Liver (tissue), 9 donors: Measurements from ENCODE around the gene PTPRN2. TPM values are rescaled to one million over a fixed set of nuclear protein-coding genes. Genes with fewer than 3 reads are reported as not detected.

Experiments
- DNase-seq: peaks from one replicate; pipeline ENCODE4 v3.0.0-alpha.2; 2017; ENCODE audit warnings: low spot score
- H3K27ac ChIP-seq, 2 donors: one replicate each; pipeline ENCODE4 v1.7.0; 2013; ENCODE audit warnings: inconsistent platforms in 2 of 2, low read length in 2 of 2, control low read depth in 1 of 2, low read depth in 1 of 2, mild to moderate bottlenecking in 1 of 2
- H3K27me3 ChIP-seq, 4 donors: one replicate each; pipeline versions ENCODE4 v1.6.1 to v1.7.0; 2013; ENCODE audit warnings: low read length in 3 of 4, inconsistent platforms in 1 of 4, mild to moderate bottlenecking in 1 of 4, moderate library complexity in 1 of 4; ENCODE audit not compliant: control insufficient read depth in 4 of 4, insufficient read depth in 4 of 4
- H3K36me3 ChIP-seq, 4 donors: one replicate each; pipeline versions ENCODE4 v1.6.1 to v1.7.0; 2013; ENCODE audit warnings: low read length in 3 of 4, mild to moderate bottlenecking in 3 of 4, low read depth in 1 of 4, moderate library complexity in 1 of 4; ENCODE audit not compliant: control insufficient read depth in 4 of 4, insufficient read depth in 3 of 4
- H3K4me1 ChIP-seq, 4 donors: one replicate each; pipeline versions ENCODE4 v1.6.1 to v1.7.0; 2013; ENCODE audit warnings: low read length in 3 of 4, mild to moderate bottlenecking in 3 of 4, moderate library complexity in 1 of 4; ENCODE audit not compliant: control insufficient read depth in 4 of 4, insufficient read depth in 4 of 4
- H3K4me3 ChIP-seq, 3 donors: one replicate each; pipeline versions ENCODE4 v1.6.1 to v1.7.0; 2013; ENCODE audit warnings: low read length in 3 of 3, control low read depth in 1 of 3, low read depth in 1 of 3, mild to moderate bottlenecking in 1 of 3
- H3K9ac ChIP-seq, 2 donors: one replicate each; pipeline ENCODE4 v1.7.0; 2013; ENCODE audit warnings: low read length in 2 of 2, mild to moderate bottlenecking in 2 of 2, moderate library complexity in 2 of 2, control low read depth in 1 of 2, low read depth in 1 of 2
- H3K9me3 ChIP-seq, 4 donors: one replicate each; pipeline versions ENCODE4 v1.6.1 to v1.7.0; 2013; ENCODE audit warnings: low read length in 3 of 4; ENCODE audit not compliant: control insufficient read depth in 4 of 4
- EGR1 ChIP-seq, 2 donors: IDR thresholded peaks; 2 replicates each; pipeline ENCODE4 v1.6.1; 2016 to 2018; ENCODE audit warnings: antibody characterized with exemption in 2 of 2, low read depth in 2 of 2
- FOXA1 ChIP-seq: IDR thresholded peaks from 2 replicates; pipeline ENCODE4 v1.6.1; 2016; ENCODE audit warnings: antibody characterized with exemption
- FOXA2 ChIP-seq: IDR thresholded peaks from 2 replicates; pipeline ENCODE4 v1.6.1; 2016; ENCODE audit warnings: antibody characterized with exemption
- GABPA ChIP-seq, 2 donors: IDR thresholded peaks in 1 of 2; conservative IDR thresholded peaks in 1 of 2; 2 replicates each; pipeline ENCODE4 v1.6.1; 2016; ENCODE audit warnings: antibody characterized with exemption in 2 of 2, mild to moderate bottlenecking in 1 of 2, moderate library complexity in 1 of 2
- HNF4A ChIP-seq, 2 donors: conservative IDR thresholded peaks; 2 replicates each; pipeline ENCODE4 v1.6.1; 2016; ENCODE audit warnings: antibody characterized with exemption in 2 of 2, mild to moderate bottlenecking in 2 of 2
- HNF4G ChIP-seq: IDR thresholded peaks from 2 replicates; pipeline ENCODE4 v1.6.1; 2016; ENCODE audit warnings: antibody characterized with exemption
- JUND ChIP-seq, 2 donors: IDR thresholded peaks; 2 replicates each; pipeline ENCODE4 v1.6.1; 2016; ENCODE audit warnings: antibody characterized with exemption in 2 of 2
- NR2F2 ChIP-seq: IDR thresholded peaks from 2 replicates; pipeline ENCODE4 v1.6.1; 2016; ENCODE audit warnings: antibody characterized with exemption
- RAD21 ChIP-seq, 2 donors: IDR thresholded peaks; 2 replicates each; pipeline ENCODE4 v1.6.1; 2016; ENCODE audit warnings: antibody characterized with exemption in 2 of 2, mild to moderate bottlenecking in 2 of 2
- SP1 ChIP-seq: IDR thresholded peaks from 2 replicates; pipeline ENCODE4 v1.6.1; 2018; ENCODE audit warnings: antibody characterized with exemption, mild to moderate bottlenecking
- TAF1 ChIP-seq: conservative IDR thresholded peaks from 2 replicates; pipeline ENCODE4 v1.6.1; 2016; ENCODE audit warnings: antibody characterized with exemption, mild to moderate bottlenecking
- YY1 ChIP-seq: IDR thresholded peaks from 2 replicates; pipeline ENCODE4 v1.6.1; 2016; ENCODE audit warnings: antibody characterized with exemption, mild to moderate bottlenecking
- WGBS: extraction: QIAGEN DNeasy Blood & Tissue Kit; methylation state at CpG from one replicate; pipeline ENCODE4 v1.1.7; 2013; 5-methylcytosine and 5-hydroxymethylcytosine counted together
- polyA plus RNA-seq, 2 donors: library from polyadenylated mRNA; stranded (reverse) in 1 of 2; unstranded in 1 of 2; fragments of 200-250 nt in 1 of 2; fragments of >200 nt in 1 of 2; fragmentation: Nextera tagmentation in 1 of 2; extraction: Ambion mirVana in 1 of 2; gene quantifications; one replicate each; pipeline versions ENCODE4 v1.2.1 to v1.2.3, GENCODE V29; 2013 to 2015
- total RNA-seq, 2 donors: library from RNA; depleted of rRNA; stranded (reverse); fragments of >200 nt; gene quantifications; one replicate each; pipeline ENCODE4 v1.2.3, GENCODE V29; 2014
- TF ChIP-seq, protein P1 (sequence below): IDR thresholded peaks from 2 replicates; pipeline ENCODE4 v1.6.1; 2016; ENCODE audit warnings: antibody characterized with exemption
- TF ChIP-seq, protein P2 (sequence below): IDR thresholded peaks from 2 replicates; pipeline ENCODE4 v1.6.1; 2016; ENCODE audit warnings: antibody characterized with exemption
- TF ChIP-seq, protein P3 (sequence below): IDR thresholded peaks from 2 replicates; pipeline ENCODE4 v1.6.1; 2016; ENCODE audit warnings: antibody characterized with exemption, mild to moderate bottlenecking
- TF ChIP-seq, protein P4 (sequence below): fragments of 150-350 bp; IDR thresholded peaks from 2 replicates; pipeline ENCODE4 v1.5.1; 2017; ENCODE audit warnings: improper control_type of control experiment, low read depth, low read length; ENCODE audit not compliant: missing input control
- TF ChIP-seq, protein P5 (sequence below): IDR thresholded peaks from 2 replicates; pipeline ENCODE4 v1.6.1; 2016; ENCODE audit warnings: antibody characterized with exemption
- donor health status: healthy.
- donor health status: healthy.
- donor health status: healthy.
- donor health status: healthy.
- donor health status: healthy.

Gene PTPRN2
- total and polyA plus RNA-seq, 4 donors, result 0.75 to 1.9 (median 1.1) TPM

GRCh38 chr7:157661611-157661975 is 926.0 kb downstream of the PTPRN2 start:
- Histone ChIP-seq H3K27me3 (no peaks in the 10 kb centered on the region), H3K36me3 (no peaks in the 10 kb centered on the region), H3K4me3 (no peak overlapping the region), H3K27ac (no peak overlapping the region), H3K9me3 (no peaks in the 10 kb centered on the region), H3K4me1 (no peaks in the 10 kb centered on the region), H3K9ac (no peak overlapping the region)
- TF ChIP-seq EGR1 (IDR thresholded peaks at IDR 0.05; ENCODE audit: low read depth in 2 of 2) (no peak), FOXA2 (no peak), TAF1 (no peak), HNF4A (conservative IDR thresholded peaks at IDR 0.05) (no peak), RAD21 (IDR thresholded peaks at IDR 0.05) (no peak), SP1 (no peak)
- TF ChIP-seq, protein P1, sequence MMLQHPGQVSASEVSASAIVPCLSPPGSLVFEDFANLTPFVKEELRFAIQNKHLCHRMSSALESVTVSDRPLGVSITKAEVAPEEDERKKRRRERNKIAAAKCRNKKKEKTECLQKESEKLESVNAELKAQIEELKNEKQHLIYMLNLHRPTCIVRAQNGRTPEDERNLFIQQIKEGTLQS, result no peak
- TF ChIP-seq, protein P2, sequence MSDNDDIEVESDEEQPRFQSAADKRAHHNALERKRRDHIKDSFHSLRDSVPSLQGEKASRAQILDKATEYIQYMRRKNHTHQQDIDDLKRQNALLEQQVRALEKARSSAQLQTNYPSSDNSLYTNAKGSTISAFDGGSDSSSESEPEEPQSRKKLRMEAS, result no peak
- WGBS, result 82% methylated on average over 11 of the region's 11 CpGs
- DNase-seq, result no peak

- 78% methylated on average over 43 of the region's 43 CpGs for WGBS
- no peaks in the 10 kb centered on the region for H3K36me3 ChIP-seq
- no peaks in the 10 kb centered on the region for H3K4me1 ChIP-seq
- H3K9me3 ChIP-seq, result no peaks in the 10 kb centered on the region
- no peak overlapping the region for H3K4me3 ChIP-seq
- no peak for DNase-seq
- H3K27ac ChIP-seq, result no peak overlapping the region
- TF ChIP-seq FOXA1 (no peak), FOXA2 (no peak), SP1 (no peak), HNF4A (conservative IDR thresholded peaks at IDR 0.05) (no peak), HNF4G (no peak), RAD21 (IDR thresholded peaks at IDR 0.05) (no peak), TAF1 (no peak), NR2F2 (no peak), JUND (IDR thresholded peaks at IDR 0.05) (no peak), YY1 (no peak), GABPA (IDR thresholded peaks at IDR 0.05 in 1 of 2, conservative IDR thresholded peaks at IDR 0.05 in 1 of 2) (no peak)
- TF ChIP-seq, protein P3, sequence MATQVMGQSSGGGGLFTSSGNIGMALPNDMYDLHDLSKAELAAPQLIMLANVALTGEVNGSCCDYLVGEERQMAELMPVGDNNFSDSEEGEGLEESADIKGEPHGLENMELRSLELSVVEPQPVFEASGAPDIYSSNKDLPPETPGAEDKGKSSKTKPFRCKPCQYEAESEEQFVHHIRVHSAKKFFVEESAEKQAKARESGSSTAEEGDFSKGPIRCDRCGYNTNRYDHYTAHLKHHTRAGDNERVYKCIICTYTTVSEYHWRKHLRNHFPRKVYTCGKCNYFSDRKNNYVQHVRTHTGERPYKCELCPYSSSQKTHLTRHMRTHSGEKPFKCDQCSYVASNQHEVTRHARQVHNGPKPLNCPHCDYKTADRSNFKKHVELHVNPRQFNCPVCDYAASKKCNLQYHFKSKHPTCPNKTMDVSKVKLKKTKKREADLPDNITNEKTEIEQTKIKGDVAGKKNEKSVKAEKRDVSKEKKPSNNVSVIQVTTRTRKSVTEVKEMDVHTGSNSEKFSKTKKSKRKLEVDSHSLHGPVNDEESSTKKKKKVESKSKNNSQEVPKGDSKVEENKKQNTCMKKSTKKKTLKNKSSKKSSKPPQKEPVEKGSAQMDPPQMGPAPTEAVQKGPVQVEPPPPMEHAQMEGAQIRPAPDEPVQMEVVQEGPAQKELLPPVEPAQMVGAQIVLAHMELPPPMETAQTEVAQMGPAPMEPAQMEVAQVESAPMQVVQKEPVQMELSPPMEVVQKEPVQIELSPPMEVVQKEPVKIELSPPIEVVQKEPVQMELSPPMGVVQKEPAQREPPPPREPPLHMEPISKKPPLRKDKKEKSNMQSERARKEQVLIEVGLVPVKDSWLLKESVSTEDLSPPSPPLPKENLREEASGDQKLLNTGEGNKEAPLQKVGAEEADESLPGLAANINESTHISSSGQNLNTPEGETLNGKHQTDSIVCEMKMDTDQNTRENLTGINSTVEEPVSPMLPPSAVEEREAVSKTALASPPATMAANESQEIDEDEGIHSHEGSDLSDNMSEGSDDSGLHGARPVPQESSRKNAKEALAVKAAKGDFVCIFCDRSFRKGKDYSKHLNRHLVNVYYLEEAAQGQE, result no peak
- TF ChIP-seq, protein P1, result no peak
- TF ChIP-seq, protein P4, sequence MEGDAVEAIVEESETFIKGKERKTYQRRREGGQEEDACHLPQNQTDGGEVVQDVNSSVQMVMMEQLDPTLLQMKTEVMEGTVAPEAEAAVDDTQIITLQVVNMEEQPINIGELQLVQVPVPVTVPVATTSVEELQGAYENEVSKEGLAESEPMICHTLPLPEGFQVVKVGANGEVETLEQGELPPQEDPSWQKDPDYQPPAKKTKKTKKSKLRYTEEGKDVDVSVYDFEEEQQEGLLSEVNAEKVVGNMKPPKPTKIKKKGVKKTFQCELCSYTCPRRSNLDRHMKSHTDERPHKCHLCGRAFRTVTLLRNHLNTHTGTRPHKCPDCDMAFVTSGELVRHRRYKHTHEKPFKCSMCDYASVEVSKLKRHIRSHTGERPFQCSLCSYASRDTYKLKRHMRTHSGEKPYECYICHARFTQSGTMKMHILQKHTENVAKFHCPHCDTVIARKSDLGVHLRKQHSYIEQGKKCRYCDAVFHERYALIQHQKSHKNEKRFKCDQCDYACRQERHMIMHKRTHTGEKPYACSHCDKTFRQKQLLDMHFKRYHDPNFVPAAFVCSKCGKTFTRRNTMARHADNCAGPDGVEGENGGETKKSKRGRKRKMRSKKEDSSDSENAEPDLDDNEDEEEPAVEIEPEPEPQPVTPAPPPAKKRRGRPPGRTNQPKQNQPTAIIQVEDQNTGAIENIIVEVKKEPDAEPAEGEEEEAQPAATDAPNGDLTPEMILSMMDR, result no peak
- TF ChIP-seq, protein P5, sequence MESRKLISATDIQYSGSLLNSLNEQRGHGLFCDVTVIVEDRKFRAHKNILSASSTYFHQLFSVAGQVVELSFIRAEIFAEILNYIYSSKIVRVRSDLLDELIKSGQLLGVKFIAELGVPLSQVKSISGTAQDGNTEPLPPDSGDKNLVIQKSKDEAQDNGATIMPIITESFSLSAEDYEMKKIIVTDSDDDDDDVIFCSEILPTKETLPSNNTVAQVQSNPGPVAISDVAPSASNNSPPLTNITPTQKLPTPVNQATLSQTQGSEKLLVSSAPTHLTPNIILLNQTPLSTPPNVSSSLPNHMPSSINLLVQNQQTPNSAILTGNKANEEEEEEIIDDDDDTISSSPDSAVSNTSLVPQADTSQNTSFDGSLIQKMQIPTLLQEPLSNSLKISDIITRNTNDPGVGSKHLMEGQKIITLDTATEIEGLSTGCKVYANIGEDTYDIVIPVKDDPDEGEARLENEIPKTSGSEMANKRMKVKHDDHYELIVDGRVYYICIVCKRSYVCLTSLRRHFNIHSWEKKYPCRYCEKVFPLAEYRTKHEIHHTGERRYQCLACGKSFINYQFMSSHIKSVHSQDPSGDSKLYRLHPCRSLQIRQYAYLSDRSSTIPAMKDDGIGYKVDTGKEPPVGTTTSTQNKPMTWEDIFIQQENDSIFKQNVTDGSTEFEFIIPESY, result no peak
- H3K9ac ChIP-seq, result no peak overlapping the region
- H3K27me3 ChIP-seq, result no peaks in the 10 kb centered on the region
These were observed 926.5 kb downstream of the PTPRN2 start for GRCh38 chr7:157660971-157661610.
